ENCODE measurements around the gene ANKRD18A. TPM values are rescaled to one million over a fixed set of nuclear protein-coding genes. Genes with fewer than 3 reads are reported as not detected.

ANKRD18A gene
- total and polyA plus RNA-seq, 7 donors: 0.03 to 1.5 TPM; not detected in 5

GRCh38 chr9:38649731-38650363 lies 29.5 kb upstream of the ANKRD18A start:
- ATAC-seq (no peak), DNase-seq (no peak)
- H3K27me3 ChIP-seq (ENCODE audit: insufficient read depth in 3 of 3, low read length in 2 of 3): no peaks in the 10 kb centered on the region
- H3K4me3 ChIP-seq: no peak overlapping the region
- no peaks in the 10 kb centered on the region for H3K36me3 ChIP-seq (ENCODE audit: insufficient read depth in 1 of 2, low read depth in 1 of 2)
- intact Hi-C loops (cut with DNase I): no loop called here
- WGBS, 3 donors: 68 to 69% (median 68%) methylated on average over 8 of the region's 8 CpGs
- H3K27ac ChIP-seq: no peak overlapping the region
- TF ChIP-seq CTCF (IDR thresholded peaks at IDR 0.05): no peak
- H3K9me3 ChIP-seq: no peaks in the 10 kb centered on the region
- H3K4me1 ChIP-seq: no peaks in the 10 kb centered on the region

DNA sequence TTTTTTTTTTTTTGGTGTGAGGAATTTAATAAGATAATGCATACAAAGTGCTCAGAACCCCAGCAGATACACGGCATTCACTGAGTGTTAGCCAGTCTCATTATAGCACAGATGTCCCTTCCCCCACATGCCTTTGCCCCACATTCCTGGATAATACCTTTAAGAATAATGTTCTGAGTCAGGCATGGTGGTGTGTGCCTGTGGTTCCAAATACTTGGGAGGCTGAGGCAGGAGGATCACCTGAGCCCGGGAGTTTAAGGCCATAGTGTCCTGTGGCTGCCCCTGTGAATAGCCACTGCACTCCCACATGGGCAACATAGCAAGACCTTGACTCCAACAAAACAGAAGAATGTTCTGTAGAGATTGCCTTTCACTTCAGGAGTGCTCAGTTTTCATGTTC lies 24.2 kb upstream of the ANKRD18A start:
- no peak overlapping the region for H3K27ac ChIP-seq
- WGBS, 3 donors: 25 to 53% (median 34%) methylated on average over 2 of the region's 2 CpGs
- no peak for DNase-seq
- H3K27me3 ChIP-seq (ENCODE audit: insufficient read depth in 3 of 3, low read length in 2 of 3): no peaks in the 10 kb centered on the region
- no peaks in the 10 kb centered on the region for H3K9me3 ChIP-seq
- no peaks in the 10 kb centered on the region for H3K36me3 ChIP-seq (ENCODE audit: insufficient read depth in 1 of 2, low read depth in 1 of 2)
- H3K4me3 ChIP-seq: no peak overlapping the region
- no peak for ATAC-seq
- intact Hi-C loops (cut with DNase I): no loop called here
- H3K4me1 ChIP-seq: no peaks in the 10 kb centered on the region
- no peak for TF ChIP-seq CTCF (IDR thresholded peaks at IDR 0.05)

- Histone ChIP-seq H3K36me3 (ENCODE audit: insufficient read depth in 1 of 2, low read depth in 1 of 2) (no peaks in the 10 kb centered on the region), H3K9me3 (no peaks in the 10 kb centered on the region), H3K4me3 (no peak overlapping the region), H3K27ac (no peak overlapping the region), H3K4me1 (no peaks in the 10 kb centered on the region), H3K27me3 (ENCODE audit: insufficient read depth in 3 of 3, low read length in 2 of 3) (no peaks in the 10 kb centered on the region)
- no peak for TF ChIP-seq CTCF (IDR thresholded peaks at IDR 0.05)
- WGBS, 3 donors: 49 to 56% (median 50%) methylated on average over 3 of the region's 3 CpGs
- no peak for ATAC-seq
- intact Hi-C loops (cut with DNase I): no loop called here
- no peak for DNase-seq
These were observed 23.4 kb upstream of the ANKRD18A start for GRCh38 chr9:38643815-38644173.

DNA sequence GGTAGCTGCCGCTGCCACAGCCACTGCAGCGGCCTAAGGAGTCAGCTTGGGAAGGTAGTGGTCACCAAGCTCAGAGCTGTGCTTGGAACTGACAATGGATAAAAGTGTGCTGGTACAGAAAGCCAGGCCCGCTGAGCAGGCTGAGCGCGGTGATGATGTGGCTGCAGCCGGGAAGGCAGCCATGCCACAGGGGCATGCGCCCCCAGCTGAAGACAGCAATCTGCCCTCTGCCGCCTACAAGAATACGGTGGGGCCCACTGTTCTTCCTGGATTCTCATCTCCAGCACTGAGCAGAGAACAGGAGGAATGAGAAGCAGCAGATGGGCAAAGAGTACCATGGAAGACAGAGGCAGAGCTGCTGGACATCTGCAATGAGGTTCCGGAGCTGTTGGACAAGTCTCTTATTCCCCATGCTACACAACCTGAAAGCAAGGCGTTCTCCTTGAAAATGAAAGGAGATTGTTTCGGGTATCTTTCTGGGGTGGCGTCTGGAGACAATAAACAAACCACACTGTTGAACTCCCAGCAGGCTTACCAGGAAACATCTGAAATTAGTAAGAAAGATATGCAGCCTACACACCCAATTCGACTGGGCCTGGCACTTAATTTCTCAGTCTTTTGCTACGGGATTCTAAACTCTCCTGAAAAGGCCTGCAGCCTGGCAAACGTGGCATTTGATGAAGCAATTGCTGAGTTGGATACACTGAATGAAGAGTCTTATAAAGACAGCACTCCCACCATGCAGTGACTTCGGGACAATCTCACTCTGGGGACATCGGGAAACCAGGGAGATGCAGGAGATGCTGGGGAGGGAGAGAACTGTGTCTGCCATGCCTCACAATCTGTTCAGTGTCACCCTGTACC lies 22.8 kb upstream of the ANKRD18A start:
- ATAC-seq (no peak), DNase-seq (no peak)
- intact Hi-C loops (cut with DNase I): no loop called here
- H3K4me3 ChIP-seq: no peak overlapping the region
- no peak overlapping the region for H3K27ac ChIP-seq
- no peaks in the 10 kb centered on the region for H3K27me3 ChIP-seq (ENCODE audit: insufficient read depth in 3 of 3, low read length in 2 of 3)
- no peaks in the 10 kb centered on the region for H3K36me3 ChIP-seq (ENCODE audit: insufficient read depth in 1 of 2, low read depth in 1 of 2)
- 73 to 85% (median 79%) methylated on average over 18 of the region's 18 CpGs for WGBS, 3 donors
- H3K9me3 ChIP-seq: no peaks in the 10 kb centered on the region
- TF ChIP-seq CTCF (IDR thresholded peaks at IDR 0.05): no peak
- no peaks in the 10 kb centered on the region for H3K4me1 ChIP-seq
